Stomach (tissue), 9 donors: Measurements from ENCODE around the gene PSTPIP1. TPM values are rescaled to one million over a fixed set of nuclear protein-coding genes. Genes with fewer than 3 reads are reported as not detected.

Experiments used
- DNase-seq, 2 donors: peaks; one replicate each; pipeline versions ENCODE4 v3.0.0 to v3.0.0-alpha.2; 2013 to 2019
- H3K27ac ChIP-seq, 5 donors: fragments of 200-600 bp in 4 of 5; sonication (generic) in 4 of 5; one replicate each; pipeline ENCODE4 v1.5.1; 2013 to 2019; ENCODE audit warnings: mild to moderate bottlenecking in 1 of 5, moderate library complexity in 1 of 5
- H3K27me3 ChIP-seq, 3 donors: fragments of 200-600 bp; sonication (generic); one replicate each; pipeline ENCODE4 v1.5.1; 2017 to 2019; ENCODE audit warnings: mixed run types in 1 of 3
- H3K36me3 ChIP-seq, 4 donors: fragments of 200-600 bp; sonication (generic); 1 replicate in 3 of 4; 2 replicates in 1 of 4; pipeline ENCODE4 v1.5.1; 2016 to 2019
- H3K4me1 ChIP-seq, 4 donors: fragments of 200-600 bp; sonication (generic); one replicate each; pipeline ENCODE4 v1.5.1; 2016 to 2019
- H3K4me3 ChIP-seq, 4 donors: fragments of 200-600 bp; sonication (generic) in 3 of 4; one replicate each; pipeline ENCODE4 v1.5.1; 2016 to 2019; ENCODE audit warnings: mild to moderate bottlenecking in 1 of 4
- H3K9me3 ChIP-seq, 4 donors: fragments of 200-600 bp; sonication (generic); one replicate each; pipeline ENCODE4 v1.5.1; 2016 to 2019
- CTCF ChIP-seq, 7 experiments: fragments of 450-650 bp in 4 of 7; fragments of 200-600 bp in 3 of 7; sonication (generic) in 3 of 7; IDR thresholded peaks; one replicate each; pipeline ENCODE4 v1.5.1; 2016 to 2019; ENCODE audit warnings: antibody characterized with exemption in 7 of 7, control low read depth in 2 of 7, mild to moderate bottlenecking in 1 of 7
- EP300 ChIP-seq: sonication (generic); formaldehyde crosslinking; IDR thresholded peaks from one replicate; pipeline ENCODE4 v1.6.1; 2017; ENCODE audit warnings: antibody characterized with exemption
- POLR2A ChIP-seq, 4 donors: fragments of 450-650 bp; IDR thresholded peaks; one replicate each; pipeline ENCODE4 v1.6.1; 2016; ENCODE audit warnings: antibody characterized with exemption in 4 of 4, control low read depth in 2 of 4, mild to moderate bottlenecking in 1 of 4, moderate library complexity in 1 of 4
- POLR2AphosphoS5 ChIP-seq, 3 donors: sonication (generic); formaldehyde crosslinking; IDR thresholded peaks; one replicate each; pipeline ENCODE4 v1.6.1; 2016; ENCODE audit warnings: antibody characterized with exemption in 3 of 3
- WGBS, 5 donors: extraction: QIAGEN DNeasy Blood & Tissue Kit in 3 of 5; methylation state at CpG; one replicate each; pipeline versions ENCODE4 v1.1.5 to v1.1.7; 2013 to 2018; 5-methylcytosine and 5-hydroxymethylcytosine counted together
- intact Hi-C: fragments of 100-400 bp; cut with DNase I; formaldehyde crosslinking; loops from one replicate; pipeline ENCODE4 v1.15.1; 2023; ENCODE audit warnings: low total_unique reads
- polyA plus RNA-seq, 3 donors: library from polyadenylated mRNA; stranded (reverse); fragments of 200-250 nt; gene quantifications; one replicate each; pipeline ENCODE4 v1.2.3, GENCODE V29; 2013
- total RNA-seq, 5 donors: library from RNA; depleted of rRNA; stranded (reverse); fragments of >200 nt; gene quantifications; one replicate each; pipeline versions ENCODE4 v1.1.0 to v1.2.3, GENCODE V29; 2014 to 2016
- donor health status: healthy with polysubstance abuse.
- donor health status: Bipolar disorder and iron deficiency.
- donor health status: healthy.

Gene PSTPIP1
- total and polyA plus RNA-seq, 8 donors = 0.29 to 75.4 (median 5.4) TPM

GRCh38 chr15:77052556-77052955 is 57.6 kb downstream of the PSTPIP1 start:
- peaks cover 6 to 53% (median 39%) of the 10 kb centered on the region in 4 donors for H3K36me3 ChIP-seq
- intact Hi-C loops = no loop called here
- DNase-seq = no peak
- no peaks in the 10 kb centered on the region for H3K27me3 ChIP-seq
- 36 to 59% (median 37%) methylated on average over 2 of the region's 2 CpGs for WGBS, 5 donors
- H3K9me3 ChIP-seq = no peaks in the 10 kb centered on the region
- H3K4me3 ChIP-seq = no peak overlapping the region
- peaks cover 0 to 41% (median 18%) of the 10 kb centered on the region in 4 donors for H3K4me1 ChIP-seq
- H3K27ac ChIP-seq = no peak overlapping the region
- TF ChIP-seq EP300 (no peak), POLR2A (IDR thresholded peaks at IDR 0.05) (no peak), POLR2AphosphoS5 (IDR thresholded peaks at IDR 0.05) (no peak), CTCF (IDR thresholded peaks at IDR 0.05) (no peak)

- H3K27me3 ChIP-seq = no peaks in the 10 kb centered on the region
- no peak overlapping the region for H3K4me3 ChIP-seq
- H3K27ac ChIP-seq = no peak overlapping the region
- DNase-seq = no peak
- TF ChIP-seq POLR2A (IDR thresholded peaks at IDR 0.05) (no peak), CTCF (IDR thresholded peaks at IDR 0.05) (no peak), EP300 (no peak), POLR2AphosphoS5 (IDR thresholded peaks at IDR 0.05) (no peak)
- H3K36me3 ChIP-seq = peaks cover 6 to 47% (median 36%) of the 10 kb centered on the region in 4 donors
- H3K4me1 ChIP-seq = peaks cover 0 to 50% (median 22%) of the 10 kb centered on the region in 4 donors
- 94 to 98% (median 94%) methylated on average over 2 of the region's 2 CpGs for WGBS, 5 donors
- no peaks in the 10 kb centered on the region for H3K9me3 ChIP-seq
- intact Hi-C loops = no loop called here
These were observed 58.8 kb downstream of the PSTPIP1 start for GRCh38 chr15:77053709-77054108.

GRCh38 chr15:77057072-77057471 is 62.1 kb downstream of the PSTPIP1 start:
- no peak for TF ChIP-seq POLR2A (IDR thresholded peaks at IDR 0.05)
- no peak for TF ChIP-seq EP300
- TF ChIP-seq CTCF (IDR thresholded peaks at IDR 0.05) = no peak
- TF ChIP-seq POLR2AphosphoS5 (IDR thresholded peaks at IDR 0.05) = no peak
- Histone ChIP-seq H3K9me3 (no peaks in the 10 kb centered on the region), H3K27me3 (no peaks in the 10 kb centered on the region), H3K4me3 (no peak overlapping the region), H3K4me1 (peaks cover 17 to 84% (median 44%) of the 10 kb centered on the region in 4 donors), H3K27ac (no peak overlapping the region), H3K36me3 (peaks cover 4 to 16% (median 12%) of the 10 kb centered on the region in 4 donors)
- WGBS, 5 donors = 95 to 100% (median 97%) methylated on average over 1 of the region's 1 CpG
- intact Hi-C loops = no loop called here
- no peak for DNase-seq

GRCh38 chr15:77057685-77058084 is 62.8 kb downstream of the PSTPIP1 start:
- peaks cover 0 to 10% (median 6%) of the 10 kb centered on the region in 4 donors for H3K36me3 ChIP-seq
- no peak overlapping the region for H3K27ac ChIP-seq
- H3K4me3 ChIP-seq = no peak overlapping the region
- intact Hi-C loops = no loop called here
- 87 to 95% (median 90%) methylated on average over 4 of the region's 4 CpGs for WGBS, 5 donors
- no peak for DNase-seq
- H3K4me1 ChIP-seq = peaks cover 17 to 86% (median 46%) of the 10 kb centered on the region in 4 donors
- no peak for TF ChIP-seq POLR2AphosphoS5 (IDR thresholded peaks at IDR 0.05)
- no peak for TF ChIP-seq POLR2A (IDR thresholded peaks at IDR 0.05)
- TF ChIP-seq EP300 = no peak
- no peak for TF ChIP-seq CTCF (IDR thresholded peaks at IDR 0.05)
- no peaks in the 10 kb centered on the region for H3K9me3 ChIP-seq
- H3K27me3 ChIP-seq = no peaks in the 10 kb centered on the region
